HepG2 (cell line): Measurements from ENCODE around the gene TBXAS1. TPM values are rescaled to one million over a fixed set of nuclear protein-coding genes. Genes with fewer than 3 reads are reported as not detected.

Experiments used
- ATAC-seq: fragments of 200-7000 bp; cut with Tn5 transposase; 3 replicates; pipeline ENCODE4 v1.9.1; 2020; ENCODE audit warnings: mild to moderate bottlenecking, moderate library complexity
- BruUV-seq: library from RNA; stranded (reverse); fragments of 400-500 nt; replicated peaks from 2 replicates; lab custom pipeline; 2021; lab: Mats Ljungman, UMichigan
- CTCF ChIA-PET: fragments of 300-600 bp; formaldehyde crosslinking; extraction: SDS; loops from one replicate; lab custom pipeline; 2021; ENCODE audit warnings: low total read pairs, inconsistent platforms, low intra/inter-chr PET ratio; lab: Yijun Ruan, JAX
- POLR2A ChIA-PET: fragments of 350-600 bp; sonication (Branson Sonifier 250); formaldehyde crosslinking; loops from one replicate; lab custom pipeline; 2020; ENCODE audit warnings: antibody characterized with exemption, inconsistent platforms; lab: Yijun Ruan, JAX
- DNase-seq: peaks from one replicate; pipeline ENCODE4 v3.0.0-alpha.2; 2015; ENCODE audit warnings: low spot score
- FAIRE-seq: peaks from 3 replicates; lab custom pipeline; 2011; peaks lifted over from hg19 to GRCh38; lab: Jason Lieb, UNC
- H2AFZ ChIP-seq: one replicate; pipeline ENCODE4 v1.6.1; 2011; ENCODE audit warnings: low read length, inconsistent platforms
- H3K27ac ChIP-seq: fragments of 300-600 bp; 3 replicates; pipeline ENCODE4 v1.8.0; 2011; ENCODE audit warnings: mixed run types, mild to moderate bottlenecking, mixed read lengths, low read length, inconsistent platforms; ENCODE audit not compliant: insufficient read depth; ENCODE audit errors: extremely low read length
- H3K27me3 ChIP-seq, 2 experiments: fragments of 200-600 bp in 1 of 2; 2 replicates in 1 of 2; 3 replicates in 1 of 2; pipeline versions ENCODE4 v1.6.0 to v1.8.0; 2011; ENCODE audit warnings: low read length in 2 of 2, mild to moderate bottlenecking in 2 of 2, moderate library complexity in 2 of 2, inconsistent platforms in 1 of 2; ENCODE audit not compliant: insufficient read depth in 2 of 2, control insufficient read depth in 1 of 2
- H3K36me3 ChIP-seq, 2 experiments: fragments of 200-600 bp in 1 of 2; replicated peaks in 1 of 2; 2 replicates in 1 of 2; 3 replicates in 1 of 2; pipeline versions ENCODE4 v1.5.1 to v1.8.0; 2011; ENCODE audit warnings: low read length in 2 of 2, inconsistent platforms in 1 of 2; ENCODE audit not compliant: insufficient read depth in 2 of 2, control insufficient read depth in 1 of 2
- H3K4me1 ChIP-seq: 2 replicates; pipeline ENCODE4 v1.5.1; 2012; ENCODE audit warnings: low read length, inconsistent platforms; ENCODE audit not compliant: insufficient read depth
- H3K4me2 ChIP-seq: 2 replicates; pipeline ENCODE4 v1.6.0; 2011; ENCODE audit warnings: low read depth, low read length, inconsistent platforms
- H3K4me3 ChIP-seq, 3 experiments: fragments of 200-600 bp in 1 of 3; sonication (generic), shearing (Covaris generic) in 1 of 3; replicated peaks in 1 of 3; 2 replicates each; pipeline ENCODE4 v1.5.1; 2011 to 2016; ENCODE audit warnings: low read length in 3 of 3, inconsistent platforms in 2 of 3, low read depth in 2 of 3, mild to moderate bottlenecking in 2 of 3, control low read depth in 1 of 3, mixed read lengths in 1 of 3; ENCODE audit not compliant: insufficient read depth in 1 of 3
- H3K79me2 ChIP-seq: one replicate; pipeline ENCODE4 v1.6.1; 2011; ENCODE audit warnings: low read length, inconsistent platforms; ENCODE audit not compliant: insufficient read depth
- H3K9ac ChIP-seq: 2 replicates; pipeline ENCODE4 v1.6.0; 2011; ENCODE audit warnings: mild to moderate bottlenecking, low read depth, low read length, inconsistent platforms; ENCODE audit not compliant: insufficient read depth
- H3K9me3 ChIP-seq: 2 replicates; pipeline ENCODE4 v1.5.1; 2012; ENCODE audit warnings: mild to moderate bottlenecking, low read length
- H4K20me1 ChIP-seq: 2 replicates; pipeline ENCODE4 v1.6.0; 2011; ENCODE audit warnings: inconsistent platforms, mild to moderate bottlenecking, low read length, moderate library complexity; ENCODE audit not compliant: insufficient read depth
- CBX2 ChIP-seq, 2 experiments: fragments of 200-600 bp in 1 of 2; sonication (generic); formaldehyde crosslinking in 1 of 2; IDR thresholded peaks; 2 replicates each; pipeline versions ENCODE4 v1.7.0 to v1.8.1; 2018 to 2022; ENCODE audit warnings: low read depth in 2 of 2, low read length in 1 of 2, mild to moderate bottlenecking in 1 of 2, missing genetic modification reagents in 1 of 2
- CEBPB ChIP-seq: IDR thresholded peaks from 2 replicates; pipeline ENCODE4 v1.6.1; 2011; ENCODE audit warnings: low read depth, low read length, improper control_type of control experiment, borderline replicate concordance
- CEBPG ChIP-seq: IDR thresholded peaks from 2 replicates; pipeline ENCODE4 v1.6.1; 2016
- FOSL1 ChIP-seq: sonication (generic); formaldehyde crosslinking; IDR thresholded peaks from 2 replicates; pipeline ENCODE4 v1.9.0; 2021; ENCODE audit warnings: missing genetic modification reagents, borderline replicate concordance
- FOSL2 ChIP-seq: sonication (generic); formaldehyde crosslinking; IDR thresholded peaks from 2 replicates; pipeline ENCODE4 v1.4.0; 2020; ENCODE audit warnings: missing genetic modification reagents
- HNF4G ChIP-seq, 2 experiments: sonication (generic) in 1 of 2; formaldehyde crosslinking in 1 of 2; IDR thresholded peaks; 2 replicates each; pipeline versions ENCODE4 v1.4.0 to v1.6.1; 2011 to 2020; ENCODE audit warnings: borderline replicate concordance in 2 of 2, low read depth in 2 of 2, mild to moderate bottlenecking in 2 of 2, low read length in 1 of 2, missing genetic modification reagents in 1 of 2, moderate library complexity in 1 of 2
- JUND ChIP-seq: sonication (generic); formaldehyde crosslinking; IDR thresholded peaks from 2 replicates; pipeline ENCODE4 v1.8.0; 2022; ENCODE audit warnings: mild to moderate bottlenecking, missing genetic modification reagents
- KAT8 ChIP-seq: IDR thresholded peaks from 2 replicates; pipeline ENCODE4 v1.6.1; 2016; ENCODE audit warnings: missing genetic modification reagents, missing compliant biosample characterization
- POLR2AphosphoS2 ChIP-seq: IDR thresholded peaks from 2 replicates; pipeline ENCODE4 v1.6.1; 2011; ENCODE audit warnings: low read depth, low read length, improper control_type of control experiment
- REXO4 ChIP-seq: sonication (generic); formaldehyde crosslinking; IDR thresholded peaks from 2 replicates; pipeline ENCODE4 v1.8.0; 2022; ENCODE audit warnings: missing genetic modification reagents, mild to moderate bottlenecking, borderline replicate concordance
- ZMYM3 ChIP-seq: sonication (generic); formaldehyde crosslinking; IDR thresholded peaks from 2 replicates; pipeline ENCODE4 v1.5.1; 2020; ENCODE audit warnings: mild to moderate bottlenecking, missing genetic modification reagents
- ZNF3 ChIP-seq: IDR thresholded peaks from 2 replicates; pipeline ENCODE4 v1.7.0; 2017; ENCODE audit warnings: inconsistent platforms
- WGBS: methylation state at CpG from one replicate; pipeline ENCODE4 v1.1.6; 2017; ENCODE audit warnings: low lambda C conversion rate; 5-methylcytosine and 5-hydroxymethylcytosine counted together
- in situ Hi-C: cut with HindIII; loops from 2 replicates; pipeline ENCODE4 v1.10.0; 2017; ENCODE audit warnings: low pct_unique_long_range_greater_than_20kb; ENCODE audit not compliant: extremely low pct_ligation_motif_present
- intact Hi-C: fragments of 100-400 bp; cut with micrococcal nuclease; formaldehyde crosslinking; loops from one replicate; pipeline ENCODE4 v1.10.0; 2022; ENCODE audit not compliant: unreplicated experiment
- polyA plus RNA-seq, 8 experiments: library from polyadenylated mRNA; depleted of rRNA in 3 of 8; stranded (reverse) in 7 of 8; unstranded in 1 of 8; fragments of >200 nt; fragmentation: Illumina TruSeq in 4 of 8; extraction: Trizol in 4 of 8; gene quantifications; 2 replicates each; pipeline versions ENCODE4 v1.2.1 to v1.2.3, GENCODE V29; 2011 to 2016; ENCODE audit warnings: low read depth in 4 of 8, missing spikeins in 1 of 8, mixed read lengths in 1 of 8; ENCODE audit not compliant: insufficient read depth in 1 of 8
- total RNA-seq, 5 experiments: library from RNA; depleted of rRNA; stranded (reverse); fragments of >200 nt; fragmentation: Illumina TruSeq; extraction: Trizol; gene quantifications; 2 replicates each; pipeline ENCODE4 v1.2.3, GENCODE V29; 2016; ENCODE audit warnings: low read depth in 1 of 5

TBXAS1 gene
- total and polyA plus RNA-seq, 2 of the 13 experiments (the other 11 are each of a cell fraction or from before 2014, with no cell fraction given) = 4.0 to 4.9 TPM

- Histone ChIP-seq H2AFZ (no peak overlapping the region), H3K27ac (no peak overlapping the region), H3K27me3 (no peaks in the 10 kb centered on the region), H3K36me3 (no peaks in the 10 kb centered on the region), H3K4me1 (peaks cover 44% of the 10 kb centered on the region), H3K4me3 (no peak overlapping the region), H4K20me1 (no peaks in the 10 kb centered on the region), H3K9me3 (peaks cover under 1% of the 10 kb centered on the region), H3K4me2 (no peak overlapping the region), H3K79me2 (no peaks in the 10 kb centered on the region), H3K9ac (no peak overlapping the region)
- no peak for DNase-seq
- no peak for FAIRE-seq
- BruUV-seq = no TSS peak
- in situ Hi-C loops = no loop called here
- intact Hi-C loops = no loop called here
- CTCF ChIA-PET = no interaction called here
- POLR2A ChIA-PET = no interaction called here
- 72% methylated on average over 5 of the region's 5 CpGs for WGBS
- ATAC-seq = no peak
- no peak for TF ChIP-seq REXO4 (CRISPR knock-in tag)
Observed at GRCh38 chr7:139853506-139854123, 24.6 kb downstream of the TBXAS1 start.

DNA sequence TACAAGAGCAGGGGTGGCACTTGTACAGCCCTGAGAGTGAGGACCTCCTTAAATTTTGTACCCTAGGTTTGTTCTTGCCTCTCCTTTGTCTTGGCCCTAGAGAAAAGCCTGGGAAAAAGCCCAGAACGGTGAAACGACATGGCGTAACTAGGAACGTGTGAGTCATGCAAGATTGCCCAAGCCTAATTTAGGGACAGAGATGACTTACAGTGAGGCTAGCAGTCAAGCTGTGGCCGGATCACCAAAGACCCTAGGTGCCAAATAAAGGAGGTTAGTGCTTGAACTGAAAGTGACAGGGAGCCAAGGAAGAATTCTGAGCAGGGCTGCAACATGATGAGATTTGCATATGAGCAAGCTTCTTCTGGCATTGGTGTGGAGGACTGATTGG, 25.1 kb downstream of the TBXAS1 start:
- Histone ChIP-seq H3K4me3 (no peak overlapping the region), H3K79me2 (no peaks in the 10 kb centered on the region), H3K4me1 (peaks cover 44% of the 10 kb centered on the region), H4K20me1 (no peaks in the 10 kb centered on the region), H3K4me2 (no peak overlapping the region), H2AFZ (no peak overlapping the region), H3K36me3 (no peaks in the 10 kb centered on the region), H3K27ac (no peak overlapping the region), H3K9ac (no peak overlapping the region)
- intact Hi-C loops = no loop called here
- DNase-seq (no peak), FAIRE-seq (no peak)
- in situ Hi-C loops = no loop called here
- TF ChIP-seq CEBPG (CRISPR knock-in tag) = peak; percentile 32; the same call in 1 of the 2 replicates
- peak; percentile 59; the same call in 1 of the 2 replicates for TF ChIP-seq ZMYM3 (CRISPR knock-in tag)
- TF ChIP-seq ZNF3 (CRISPR knock-in tag) = peak; percentile 74; the same call in 1 of the 2 replicates
- no peak for TF ChIP-seq HNF4G (IDR thresholded peaks at IDR 0.05; ENCODE audit: borderline replicate concordance, low read depth, low read length)
- TF ChIP-seq HNF4G (CRISPR knock-in tag; IDR thresholded peaks at IDR 0.05; ENCODE audit: borderline replicate concordance, low read depth) = no peak
- peak; percentile 55; the same call in 1 of the 2 replicates for TF ChIP-seq FOSL1
- TF ChIP-seq CBX2 (IDR thresholded peaks at IDR 0.05; ENCODE audit: low read depth, low read length) = no peak
- TF ChIP-seq CBX2 (CRISPR knock-in tag; IDR thresholded peaks at IDR 0.05; ENCODE audit: low read depth) = no peak
- peak; percentile 94 for TF ChIP-seq FOSL2 (CRISPR knock-in tag)
- TF ChIP-seq JUND (CRISPR knock-in tag) = peak; percentile 38; the same call in 1 of the 2 replicates
- TF ChIP-seq CEBPB = peak; percentile 81; the same call in 1 of the 2 replicates
- TF ChIP-seq POLR2AphosphoS2 = no peak
- no peak for TF ChIP-seq KAT8 (CRISPR knock-in tag)
- TF ChIP-seq, all 625 proteins: peak for 7
- Histone ChIP-seq H3K27me3 (no peaks in the 10 kb centered on the region), H3K9me3 (no peaks in the 10 kb centered on the region)
- 48% methylated on average over 5 of the region's 5 CpGs for WGBS
- no peak for ATAC-seq
- ChIA-PET POLR2A (no interaction called here), CTCF (no interaction called here)
- no TSS peak for BruUV-seq
